ENCODE results near the gene GPR15LG.

Gene GPR15LG

DNA sequence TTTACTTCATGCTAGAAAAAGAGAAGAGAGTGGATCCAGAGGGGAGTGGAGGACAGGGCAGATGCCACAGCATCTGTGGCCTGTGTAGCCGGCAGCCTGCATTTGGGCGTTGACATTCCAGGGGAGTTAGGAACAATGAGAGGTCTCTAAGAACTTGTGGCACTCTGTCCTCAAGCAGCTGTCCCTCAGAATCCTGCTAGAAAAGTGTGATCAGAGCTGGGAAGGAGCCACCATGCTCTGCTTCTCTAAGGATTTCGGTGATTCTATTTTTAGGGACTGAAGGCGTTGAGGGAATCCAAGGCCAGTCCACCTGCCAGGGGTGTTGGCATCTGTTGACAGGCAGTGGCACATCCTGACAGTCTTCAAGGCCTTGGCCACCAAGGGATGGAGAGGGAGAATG, 44.1 kb downstream of the GPR15LG start:
- no peak for DNase-seq

DNA sequence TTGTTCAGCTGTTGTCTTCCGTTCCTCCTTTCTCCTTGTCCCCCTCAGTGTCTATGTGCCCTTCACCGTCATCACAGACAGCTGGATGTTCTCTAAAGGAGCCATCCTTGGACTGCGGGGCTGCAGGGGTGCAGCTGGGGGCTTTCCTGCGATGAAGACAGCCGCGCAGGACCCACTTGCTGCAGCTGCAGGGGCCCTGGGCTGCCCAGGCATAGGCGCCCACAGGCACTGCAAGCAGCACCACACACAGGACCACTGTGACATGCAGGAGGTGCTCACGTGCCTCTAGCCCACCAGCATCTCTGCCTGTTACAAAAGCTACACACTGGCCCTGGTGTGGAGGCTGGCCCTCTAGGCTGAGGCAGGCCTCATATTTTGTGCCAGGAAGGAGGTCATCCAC, 48.3 kb downstream of the GPR15LG start:
- DNase-seq: no peak

DNA sequence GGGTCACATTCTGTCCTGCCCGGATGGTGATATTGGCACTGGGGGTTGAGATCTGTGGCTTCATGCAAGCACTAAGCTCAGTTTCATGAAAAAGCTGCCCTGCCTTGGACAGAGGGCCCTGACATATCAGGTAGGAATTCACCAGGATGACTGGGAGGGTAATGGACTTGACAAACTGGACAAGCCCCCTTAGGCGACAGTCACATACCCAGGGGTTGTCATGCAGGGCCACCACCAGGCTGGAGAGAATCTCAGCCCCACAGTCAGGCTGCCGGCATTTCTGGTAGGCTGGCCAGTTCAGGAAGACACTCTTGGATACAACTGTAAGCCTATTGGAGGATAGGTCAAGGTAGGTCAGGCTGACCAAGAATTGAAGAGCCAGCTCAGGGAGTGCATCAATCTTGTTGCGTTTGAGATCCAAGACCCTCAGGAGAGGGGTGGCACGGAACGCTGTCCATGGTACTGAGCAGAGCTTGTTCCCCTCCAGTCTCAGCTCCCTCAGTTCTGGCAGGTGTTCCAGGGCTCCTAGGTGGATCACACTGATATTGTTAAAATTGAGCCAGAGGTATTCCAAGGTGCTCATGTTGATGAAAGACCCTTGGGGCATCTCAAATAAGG, 50.9 kb downstream of the GPR15LG start:
- DNase-seq: no peak

DNA sequence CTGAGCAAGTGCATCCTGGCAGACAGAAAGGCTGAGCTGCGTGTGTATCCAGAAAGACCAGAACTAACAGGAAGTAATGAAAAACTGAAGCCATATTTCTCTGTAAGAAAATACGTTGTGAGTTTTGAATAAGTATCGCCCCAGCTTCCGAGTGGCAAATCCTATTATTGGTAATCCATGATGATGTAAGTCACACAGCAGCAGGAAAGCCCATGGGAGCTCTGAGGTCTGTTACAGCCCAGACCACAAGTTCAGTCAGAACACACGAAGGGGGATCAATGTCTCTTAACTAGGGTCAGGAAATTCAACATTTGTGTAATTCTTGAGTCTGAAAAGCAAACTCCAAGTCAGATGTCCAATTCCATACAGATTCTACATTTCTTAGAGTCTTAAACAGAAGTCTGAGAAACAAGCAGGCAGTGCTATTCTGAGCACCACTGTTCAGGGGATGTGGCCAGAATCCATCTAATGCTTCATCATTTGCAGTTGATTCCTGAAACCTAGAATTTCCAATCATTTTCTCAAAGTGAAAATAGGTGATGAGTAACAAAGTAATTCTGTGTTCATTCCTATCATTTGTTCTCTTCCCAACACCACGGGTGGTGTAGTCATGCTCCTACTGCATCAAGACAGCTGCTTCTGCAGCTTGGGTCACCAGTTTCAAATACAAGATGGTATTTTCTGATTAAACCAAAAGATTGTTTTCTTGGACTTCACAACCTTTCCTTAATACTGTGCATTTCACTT, 52.0 kb downstream of the GPR15LG start, which contains the start of gene LRIT2:
LRIT2 (minus strand) TSS at position 118 of the 747 bp plus-strand sequence; CDS start at position 94, 24 bp downstream.
- no peak for DNase-seq

DNA sequence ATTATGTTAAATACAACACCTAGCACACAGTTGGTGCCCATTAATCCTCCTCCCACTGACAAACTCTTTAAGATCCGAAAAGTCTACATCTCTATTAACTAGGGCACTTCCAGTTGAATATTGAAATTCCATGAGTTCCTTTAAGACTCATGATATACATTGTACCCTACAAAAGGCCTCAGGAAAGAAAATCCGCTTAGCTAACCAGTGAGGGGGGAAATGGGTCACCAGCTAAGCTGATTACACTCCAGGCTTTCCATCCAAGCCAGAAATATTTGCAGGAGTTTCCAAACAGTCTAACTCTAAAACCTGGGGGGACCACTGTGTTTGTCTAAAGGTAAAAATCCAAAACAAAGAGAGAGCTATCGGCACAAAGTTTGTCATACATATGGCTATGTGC, 53.0 kb downstream of the GPR15LG start:
- DNase-seq: no peak

DNA sequence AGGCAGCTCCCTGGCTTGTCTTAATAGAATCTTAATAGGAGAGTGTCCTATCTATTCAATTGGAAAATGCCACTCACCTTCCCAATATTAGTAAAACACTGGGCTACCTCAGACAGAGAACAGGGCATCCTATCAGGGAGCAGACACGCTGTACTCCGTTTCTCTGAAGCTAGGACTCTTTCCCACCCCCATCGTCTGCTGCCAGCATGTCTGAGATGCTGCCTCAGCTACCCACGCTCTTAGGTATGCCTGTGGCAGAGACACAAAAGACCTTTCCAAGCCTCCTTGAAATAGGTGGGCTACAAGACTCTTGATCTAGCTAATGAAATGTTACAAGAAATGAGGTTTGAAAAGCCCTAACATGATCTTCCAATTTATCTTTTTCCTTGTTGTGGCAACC, 54.2 kb downstream of the GPR15LG start:
- DNase-seq: no peak

DNA sequence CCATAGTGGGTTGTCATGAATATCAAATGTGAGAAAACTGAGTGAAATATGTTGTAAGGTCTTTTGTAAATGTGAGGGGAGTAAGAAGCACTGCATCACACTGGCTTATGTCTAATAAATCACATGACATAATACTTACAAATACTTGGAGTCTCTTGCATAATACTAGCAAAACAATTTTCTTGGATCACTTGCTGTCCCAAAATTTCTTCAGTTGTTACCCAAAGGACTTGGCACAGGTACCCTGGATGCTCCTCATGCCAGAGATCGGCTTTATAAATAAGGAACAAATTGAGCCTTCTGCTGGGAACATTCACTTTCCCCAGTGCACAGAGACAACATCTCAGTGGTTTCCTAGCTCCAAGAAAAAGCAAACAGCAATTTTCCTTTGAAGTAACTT, 56.8 kb downstream of the GPR15LG start:
- DNase-seq: no peak

DNA sequence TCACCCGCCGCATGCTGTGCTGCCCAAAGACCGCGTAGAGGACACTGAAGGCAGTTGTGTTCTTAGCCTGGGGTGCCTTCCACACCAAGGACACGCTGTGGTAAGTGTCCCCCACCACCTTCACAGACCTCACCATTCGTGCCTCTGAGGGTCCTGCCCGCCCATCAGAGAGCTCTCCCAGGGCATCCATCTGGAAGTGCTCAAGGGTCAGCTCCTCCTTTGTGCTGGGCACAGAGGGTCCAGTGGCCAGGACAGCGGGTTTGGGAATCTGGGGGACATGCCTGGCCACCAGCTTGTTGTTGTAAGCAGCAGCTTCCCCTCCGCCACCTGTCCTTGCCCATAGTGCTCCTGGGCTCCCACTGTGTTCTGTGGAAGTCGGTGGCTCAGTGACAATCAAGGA, 58.8 kb downstream of the GPR15LG start:
- no peak for DNase-seq

DNA sequence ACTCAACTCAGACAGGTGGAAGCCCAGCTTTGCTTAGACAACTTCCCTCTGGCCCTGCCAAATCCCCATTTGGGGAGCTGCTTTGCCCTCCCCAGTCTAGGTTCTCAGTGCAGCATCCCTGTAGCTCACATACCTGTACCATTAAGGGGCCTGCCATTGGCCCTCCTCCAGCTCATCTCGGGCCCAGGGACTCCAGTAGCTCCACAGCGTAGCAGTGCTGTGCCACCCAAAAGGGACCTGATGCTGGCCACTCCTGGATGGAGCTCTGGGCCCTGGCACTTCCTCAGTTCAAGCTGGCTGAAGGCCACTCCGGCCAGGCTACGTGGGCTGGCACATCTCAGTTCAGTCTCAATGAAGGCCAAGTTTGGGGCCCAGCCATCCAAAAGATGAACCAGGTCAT, 60.3 kb downstream of the GPR15LG start:
- DNase-seq: no peak

DNA sequence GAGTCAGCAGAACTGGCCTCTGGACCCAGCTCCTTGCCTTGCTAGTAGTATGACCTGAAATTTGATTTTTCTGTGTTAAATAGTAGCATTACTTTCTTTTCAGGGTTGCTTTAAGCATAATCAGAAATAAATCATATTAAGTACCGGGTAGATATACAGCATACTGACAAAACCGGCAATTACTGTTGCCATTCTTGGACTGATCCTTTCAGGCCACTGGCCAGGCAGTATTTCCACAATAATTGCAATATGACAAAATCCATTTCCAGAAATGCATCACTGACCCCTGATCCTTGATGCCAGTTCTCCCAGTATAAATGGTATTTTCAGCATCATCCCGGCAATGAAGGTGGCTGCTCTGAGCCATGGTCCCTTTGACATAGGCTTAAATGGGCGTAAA, 60.9 kb downstream of the GPR15LG start:
- DNase-seq: no peak
